Measurements from ENCODE around the gene DOCK6. TPM values are rescaled to one million over a fixed set of nuclear protein-coding genes. Genes with fewer than 3 reads are reported as not detected.

Gene DOCK6
- total and polyA plus RNA-seq, 2 donors = 3.9 to 20.8 TPM

DNA sequence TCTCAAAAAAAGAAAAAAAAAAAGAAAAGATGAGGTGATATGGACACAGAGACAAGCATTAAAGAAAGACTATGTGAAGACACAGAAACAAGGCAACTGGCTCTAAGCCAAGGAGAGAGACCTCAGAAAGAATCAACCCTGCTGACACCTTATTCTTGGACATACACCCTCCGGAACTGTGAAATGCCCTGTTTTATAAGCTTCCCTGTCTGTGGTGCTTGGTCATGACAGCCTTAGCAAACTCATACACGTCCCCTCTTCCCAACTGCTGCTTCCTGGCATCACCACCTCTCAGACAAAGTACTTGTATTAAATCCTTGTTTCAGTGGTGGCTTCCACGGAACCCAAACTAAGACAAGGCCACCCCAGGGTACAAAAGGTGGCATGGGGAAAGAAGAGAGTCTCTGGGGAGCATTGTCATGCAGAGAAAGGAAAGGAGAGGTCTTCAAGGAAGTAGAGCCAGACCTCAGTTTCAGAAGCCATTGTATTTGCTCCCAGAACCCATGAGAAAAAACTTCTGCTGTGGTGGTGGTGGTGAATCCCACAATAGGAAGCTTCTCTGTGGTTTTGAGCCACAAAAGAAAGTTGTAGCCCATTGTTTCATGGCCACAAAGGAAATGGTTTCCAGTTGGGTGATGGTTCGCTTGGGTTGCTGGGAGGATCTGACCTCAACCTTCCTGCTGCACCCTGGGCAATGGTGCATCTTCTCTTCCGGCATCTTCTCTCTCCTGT lies 17.3 kb upstream of the DOCK6 start:
- Histone ChIP-seq H3K9me3 (ENCODE audit: control insufficient read depth in 2 of 2, insufficient read depth in 1 of 2, low read length in 1 of 2) (peaks cover 0 to 11% of the 10 kb centered on the region in 2 donors), H3K27ac (ENCODE audit: low read depth in 1 of 2, low read length in 1 of 2) (no peak overlapping the region), H3K4me1 (ENCODE audit: control insufficient read depth in 2 of 2, insufficient read depth in 2 of 2, low read length in 2 of 2) (peaks cover 3 to 17% of the 10 kb centered on the region in 2 donors), H3K4me3 (ENCODE audit: low read length in 2 of 2) (no peak overlapping the region), H3K36me3 (ENCODE audit: control insufficient read depth in 2 of 2, insufficient read depth in 2 of 2, low read length in 1 of 2) (no peaks in the 10 kb centered on the region), H3K27me3 (ENCODE audit: control insufficient read depth in 2 of 2, insufficient read depth in 1 of 2, low read length in 1 of 2) (peaks cover 0 to 47% of the 10 kb centered on the region in 2 donors)
- peak in 6 of 9 donors; percentile 34 to 79 (median 49) for DNase-seq (ENCODE audit: low read depth in 6 of 9, low spot score in 9 of 9)
- 22% methylated on average over 5 of the region's 5 CpGs for WGBS

DNA sequence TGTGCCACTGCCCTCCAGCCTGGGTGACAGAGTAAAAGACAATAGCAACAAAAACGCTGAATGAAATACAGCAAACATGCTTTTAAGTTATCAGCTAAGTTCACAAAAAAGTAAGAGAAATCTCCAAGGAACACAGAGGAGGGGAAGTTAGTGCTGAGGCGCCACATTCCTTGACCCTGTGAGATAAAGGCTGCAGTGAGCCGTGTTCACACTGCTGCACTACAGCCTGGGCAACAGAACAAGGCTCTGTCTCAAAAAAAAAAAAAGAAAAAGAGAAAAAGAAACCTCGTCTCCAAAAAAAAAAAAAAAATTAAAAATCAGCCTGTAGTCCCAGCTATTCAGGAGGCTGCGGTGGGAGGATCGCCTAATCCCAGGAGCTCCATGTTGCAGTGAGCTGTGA lies 16.3 kb upstream of the DOCK6 start:
- H3K27me3 ChIP-seq (ENCODE audit: control insufficient read depth in 2 of 2, insufficient read depth in 1 of 2, low read length in 1 of 2) = peaks cover 0 to 46% of the 10 kb centered on the region in 2 donors
- no peaks in the 10 kb centered on the region for H3K36me3 ChIP-seq (ENCODE audit: control insufficient read depth in 2 of 2, insufficient read depth in 2 of 2, low read length in 1 of 2)
- peaks cover 3 to 17% of the 10 kb centered on the region in 2 donors for H3K4me1 ChIP-seq (ENCODE audit: control insufficient read depth in 2 of 2, insufficient read depth in 2 of 2, low read length in 2 of 2)
- no peak overlapping the region for H3K27ac ChIP-seq (ENCODE audit: low read depth in 1 of 2, low read length in 1 of 2)
- H3K4me3 ChIP-seq (ENCODE audit: low read length in 2 of 2) = no peak overlapping the region
- peaks cover 0 to 11% of the 10 kb centered on the region in 2 donors for H3K9me3 ChIP-seq (ENCODE audit: control insufficient read depth in 2 of 2, insufficient read depth in 1 of 2, low read length in 1 of 2)
- DNase-seq (ENCODE audit: low read depth in 6 of 9, low spot score in 9 of 9) = no peak
- 35% methylated on average over 6 of the region's 6 CpGs for WGBS

DNA sequence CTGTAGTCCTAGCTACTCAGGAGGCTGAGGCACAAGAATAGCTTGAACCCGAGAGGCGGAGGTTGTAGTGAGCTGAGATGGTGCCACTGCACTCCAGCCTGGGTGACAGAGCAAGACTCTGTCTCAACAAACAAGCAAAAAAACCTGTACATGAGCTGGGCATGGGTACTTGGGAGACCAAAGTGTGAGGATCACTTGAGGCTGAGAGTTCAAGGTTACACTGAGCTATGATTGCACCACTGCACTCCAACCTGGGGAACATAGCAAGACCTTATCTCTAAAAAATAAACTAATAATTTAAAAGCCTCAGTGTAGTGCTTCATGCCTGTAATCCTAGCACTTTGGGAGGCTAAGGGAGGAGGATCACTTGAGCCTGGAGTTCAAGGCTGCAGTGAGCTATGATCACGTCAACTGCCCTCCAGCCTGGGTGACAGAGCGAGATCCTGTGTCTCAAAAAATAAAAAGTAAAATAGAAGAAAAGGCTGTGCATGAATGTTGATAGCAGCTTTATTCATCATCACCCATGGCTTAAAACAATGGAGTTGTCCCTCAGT lies 12.3 kb upstream of the DOCK6 start:
- WGBS = 73% methylated on average over 4 of the region's 4 CpGs
- Histone ChIP-seq H3K27ac (ENCODE audit: low read depth in 1 of 2, low read length in 1 of 2) (no peak overlapping the region), H3K36me3 (ENCODE audit: control insufficient read depth in 2 of 2, insufficient read depth in 2 of 2, low read length in 1 of 2) (no peaks in the 10 kb centered on the region), H3K9me3 (ENCODE audit: control insufficient read depth in 2 of 2, insufficient read depth in 1 of 2, low read length in 1 of 2) (peaks cover 0 to 6% of the 10 kb centered on the region in 2 donors), H3K4me1 (ENCODE audit: control insufficient read depth in 2 of 2, insufficient read depth in 2 of 2, low read length in 2 of 2) (peaks cover 0 to 8% of the 10 kb centered on the region in 2 donors), H3K4me3 (ENCODE audit: low read length in 2 of 2) (no peak overlapping the region), H3K27me3 (ENCODE audit: control insufficient read depth in 2 of 2, insufficient read depth in 1 of 2, low read length in 1 of 2) (peaks cover 0 to 33% of the 10 kb centered on the region in 2 donors)
- DNase-seq (ENCODE audit: low read depth in 6 of 9, low spot score in 9 of 9) = no peak

DNA sequence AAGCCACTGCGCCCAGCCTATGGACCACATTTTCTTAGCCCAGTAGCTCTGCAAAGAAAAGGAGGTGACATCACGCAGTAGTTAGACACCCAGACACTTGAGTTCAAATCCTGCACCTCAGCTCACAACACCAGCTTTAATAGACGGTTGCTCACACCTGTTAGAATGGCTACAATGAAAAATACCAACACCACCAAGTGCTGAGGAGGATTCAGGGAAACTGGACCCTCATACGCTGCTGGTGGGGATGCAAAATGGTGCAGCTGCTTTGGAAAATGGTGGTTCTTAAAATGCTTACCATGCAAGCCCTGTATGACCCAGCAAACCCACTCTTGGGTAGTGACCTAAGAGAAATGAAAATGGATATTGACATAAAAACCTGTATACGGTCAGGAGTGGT lies 11.7 kb upstream of the DOCK6 start:
- H3K27ac ChIP-seq (ENCODE audit: low read depth in 1 of 2, low read length in 1 of 2) = no peak overlapping the region
- no peak for DNase-seq (ENCODE audit: low read depth in 6 of 9, low spot score in 9 of 9)
- 84% methylated on average over 5 of the region's 5 CpGs for WGBS

DNA sequence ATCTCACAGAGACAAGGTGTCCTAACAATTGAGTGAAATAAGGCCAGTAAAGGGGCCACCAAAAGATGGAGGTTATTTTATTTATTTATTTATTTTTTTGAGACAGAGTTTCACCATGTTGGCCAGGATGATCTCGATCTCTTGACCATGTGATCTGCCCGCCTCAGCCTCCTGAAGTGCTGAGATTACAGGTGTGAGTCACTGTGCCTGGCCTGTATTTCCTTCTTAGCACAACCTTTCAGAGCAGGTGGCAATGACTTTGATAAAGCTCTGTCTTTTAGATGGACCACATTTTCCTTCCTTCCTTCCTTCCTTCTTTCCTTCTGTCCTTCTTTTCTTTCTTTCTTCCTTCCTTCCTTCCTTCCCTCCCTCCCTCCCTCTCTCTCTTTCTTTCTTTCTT lies 11.0 kb upstream of the DOCK6 start:
- Histone ChIP-seq H3K27ac (ENCODE audit: low read depth in 1 of 2, low read length in 1 of 2) (no peak overlapping the region), H3K9me3 (ENCODE audit: control insufficient read depth in 2 of 2, insufficient read depth in 1 of 2, low read length in 1 of 2) (peaks cover 0 to 6% of the 10 kb centered on the region in 2 donors), H3K36me3 (ENCODE audit: control insufficient read depth in 2 of 2, insufficient read depth in 2 of 2, low read length in 1 of 2) (no peaks in the 10 kb centered on the region), H3K4me3 (ENCODE audit: low read length in 2 of 2) (no peak overlapping the region), H3K27me3 (ENCODE audit: control insufficient read depth in 2 of 2, insufficient read depth in 1 of 2, low read length in 1 of 2) (peaks cover 0 to 34% of the 10 kb centered on the region in 2 donors), H3K4me1 (ENCODE audit: control insufficient read depth in 2 of 2, insufficient read depth in 2 of 2, low read length in 2 of 2) (peaks cover 0 to 9% of the 10 kb centered on the region in 2 donors)
- 80% methylated on average over 2 of the region's 2 CpGs for WGBS
- no peak for DNase-seq (ENCODE audit: low read depth in 6 of 9, low spot score in 9 of 9)

More for the DNA sequence above, 11.7 kb upstream of the DOCK6 start:
- peaks cover 0 to 4% of the 10 kb centered on the region in 2 donors for H3K4me1 ChIP-seq (ENCODE audit: control insufficient read depth in 2 of 2, insufficient read depth in 2 of 2, low read length in 2 of 2)
- H3K9me3 ChIP-seq (ENCODE audit: control insufficient read depth in 2 of 2, insufficient read depth in 1 of 2, low read length in 1 of 2) = peaks cover 0 to 6% of the 10 kb centered on the region in 2 donors
- peaks cover 0 to 35% of the 10 kb centered on the region in 2 donors for H3K27me3 ChIP-seq (ENCODE audit: control insufficient read depth in 2 of 2, insufficient read depth in 1 of 2, low read length in 1 of 2)
- no peaks in the 10 kb centered on the region for H3K36me3 ChIP-seq (ENCODE audit: control insufficient read depth in 2 of 2, insufficient read depth in 2 of 2, low read length in 1 of 2)
- no peak overlapping the region for H3K4me3 ChIP-seq (ENCODE audit: low read length in 2 of 2)

DNA sequence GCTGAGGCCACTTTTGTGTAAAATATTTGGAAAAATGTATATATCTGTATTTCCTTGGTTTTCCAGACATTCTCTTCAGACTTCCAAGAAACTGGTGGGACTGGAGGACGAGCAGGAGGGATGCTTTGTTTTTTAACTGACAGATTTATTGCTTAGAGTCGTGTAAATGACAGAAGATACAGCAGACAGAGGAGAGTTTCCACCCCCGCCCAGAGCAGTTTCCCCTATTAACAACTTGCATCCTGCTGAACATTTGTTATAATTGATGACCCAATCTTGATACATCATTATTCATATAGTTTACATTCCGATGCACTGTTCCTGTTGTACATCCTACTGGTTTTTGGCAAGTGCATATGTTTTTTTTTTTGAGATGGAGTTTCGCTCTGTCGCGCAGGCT lies 7.1 kb upstream of the DOCK6 start:
- Histone ChIP-seq H3K4me3 (ENCODE audit: low read length in 2 of 2) (no peak overlapping the region), H3K4me1 (ENCODE audit: control insufficient read depth in 2 of 2, insufficient read depth in 2 of 2, low read length in 2 of 2) (peaks cover 0 to 6% of the 10 kb centered on the region in 2 donors), H3K36me3 (ENCODE audit: control insufficient read depth in 2 of 2, insufficient read depth in 2 of 2, low read length in 1 of 2) (no peaks in the 10 kb centered on the region), H3K27me3 (ENCODE audit: control insufficient read depth in 2 of 2, insufficient read depth in 1 of 2, low read length in 1 of 2) (peaks cover 0 to 47% of the 10 kb centered on the region in 2 donors), H3K27ac (ENCODE audit: low read depth in 1 of 2, low read length in 1 of 2) (peak overlapping the region; percentile 60 to 64), H3K9me3 (ENCODE audit: control insufficient read depth in 2 of 2, insufficient read depth in 1 of 2, low read length in 1 of 2) (no peaks in the 10 kb centered on the region)
- 50% methylated on average over 7 of the region's 7 CpGs for WGBS
- DNase-seq (ENCODE audit: low read depth in 6 of 9, low spot score in 9 of 9) = no peak

DNA sequence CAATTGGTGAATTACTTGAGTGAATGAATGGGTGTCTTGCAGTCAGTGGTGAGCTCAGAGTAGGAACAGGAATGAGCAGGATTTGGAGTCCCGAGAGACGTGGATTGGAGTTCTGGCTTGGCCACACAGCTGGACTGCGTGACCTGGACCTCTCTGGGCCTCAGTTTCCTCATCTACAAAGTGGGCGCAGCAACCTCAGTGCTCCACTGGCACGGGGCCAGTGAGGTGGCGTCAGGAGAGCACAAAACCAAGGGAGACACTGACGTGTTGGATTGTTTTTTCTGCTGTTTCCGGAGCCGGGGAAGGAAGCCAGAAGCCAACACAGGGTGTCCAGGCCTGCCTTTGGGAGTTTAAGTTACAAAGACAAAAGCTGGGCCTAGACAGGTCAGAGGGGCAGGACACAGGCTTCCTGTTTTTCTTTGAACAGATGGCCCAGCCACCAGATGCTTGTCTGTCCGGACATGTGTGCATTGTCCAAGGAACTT lies 6.5 kb upstream of the DOCK6 start:
- H3K4me3 ChIP-seq (ENCODE audit: low read length in 2 of 2) = no peak overlapping the region
- peaks cover 0 to 47% of the 10 kb centered on the region in 2 donors for H3K27me3 ChIP-seq (ENCODE audit: control insufficient read depth in 2 of 2, insufficient read depth in 1 of 2, low read length in 1 of 2)
- H3K36me3 ChIP-seq (ENCODE audit: control insufficient read depth in 2 of 2, insufficient read depth in 2 of 2, low read length in 1 of 2) = no peaks in the 10 kb centered on the region
- peak overlapping the region in 1 of 2 donors; percentile 64 for H3K27ac ChIP-seq (ENCODE audit: low read depth in 1 of 2, low read length in 1 of 2)
- H3K9me3 ChIP-seq (ENCODE audit: control insufficient read depth in 2 of 2, insufficient read depth in 1 of 2, low read length in 1 of 2) = no peaks in the 10 kb centered on the region
- H3K4me1 ChIP-seq (ENCODE audit: control insufficient read depth in 2 of 2, insufficient read depth in 2 of 2, low read length in 2 of 2) = peaks cover 0 to 6% of the 10 kb centered on the region in 2 donors
- DNase-seq (ENCODE audit: low read depth in 6 of 9, low spot score in 9 of 9) = peak in 2 of 9 donors; percentile 10 to 28
- WGBS = 34% methylated on average over 10 of the region's 10 CpGs

DNA sequence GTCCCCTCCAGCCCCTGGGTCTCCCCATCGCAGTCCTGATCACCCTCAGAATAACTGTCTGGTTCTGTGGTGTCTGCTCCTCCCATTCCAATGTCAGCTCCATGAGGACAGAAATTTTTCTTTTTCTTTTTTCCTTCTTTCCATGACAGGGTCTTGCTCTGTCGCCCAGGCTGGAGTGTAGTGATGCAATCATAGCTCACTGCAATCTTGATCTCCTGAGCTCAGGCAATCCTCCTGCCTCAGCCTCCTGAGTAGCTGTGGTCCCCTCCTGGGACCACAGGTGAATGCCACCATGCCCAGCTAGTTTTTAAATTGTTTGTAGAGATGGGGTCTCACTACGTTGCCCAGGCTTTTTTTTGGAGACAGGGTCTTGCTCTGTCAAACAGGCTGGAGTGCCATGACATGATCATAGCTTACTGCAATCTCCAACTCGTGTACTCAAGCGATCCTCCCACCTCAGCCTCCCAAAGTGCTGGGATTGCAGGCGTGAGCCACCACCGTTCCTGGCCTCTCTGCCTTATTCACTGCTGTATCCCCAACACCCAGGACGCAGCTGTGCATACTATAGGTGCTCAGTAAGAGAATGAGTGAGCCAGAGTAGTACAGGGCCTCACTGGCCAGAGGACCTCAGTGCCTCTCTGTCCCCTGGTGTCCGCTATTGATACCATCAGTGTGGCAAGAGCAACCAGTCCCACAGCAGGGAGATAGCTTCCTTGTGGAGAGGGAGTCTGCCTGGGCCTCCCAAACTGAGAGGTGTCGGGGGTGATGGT lies 5.2 kb upstream of the DOCK6 start:
- Histone ChIP-seq H3K4me3 (ENCODE audit: low read length in 2 of 2) (no peak overlapping the region), H3K27me3 (ENCODE audit: control insufficient read depth in 2 of 2, insufficient read depth in 1 of 2, low read length in 1 of 2) (peaks cover 8 to 60% of the 10 kb centered on the region in 2 donors), H3K4me1 (ENCODE audit: control insufficient read depth in 2 of 2, insufficient read depth in 2 of 2, low read length in 2 of 2) (peaks cover 0 to 9% of the 10 kb centered on the region in 2 donors), H3K27ac (ENCODE audit: low read depth in 1 of 2, low read length in 1 of 2) (no peak overlapping the region), H3K36me3 (ENCODE audit: control insufficient read depth in 2 of 2, insufficient read depth in 2 of 2, low read length in 1 of 2) (no peaks in the 10 kb centered on the region), H3K9me3 (ENCODE audit: control insufficient read depth in 2 of 2, insufficient read depth in 1 of 2, low read length in 1 of 2) (no peaks in the 10 kb centered on the region)
- 97% methylated on average over 10 of the region's 10 CpGs for WGBS
- no peak for DNase-seq (ENCODE audit: low read depth in 6 of 9, low spot score in 9 of 9)
